HCT116 (cell line): ENCODE data around the gene GHR. TPM values are rescaled to one million over a fixed set of nuclear protein-coding genes. Genes with fewer than 3 reads are reported as not detected.

Source experiments
- ATAC-seq: fragments of 200-7000 bp; cut with Tn5 transposase; 2 replicates; pipeline ENCODE4 v1.9.1; 2020; ENCODE audit warnings: mild to moderate bottlenecking, moderate library complexity
- BruUV-seq: library from RNA; stranded (reverse); fragments of 400-500 nt; replicated peaks from 2 replicates; lab custom pipeline; 2021; lab: Mats Ljungman, UMichigan
- CTCF ChIA-PET: fragments of 300-600 bp; sonication (Branson Sonifier 250); formaldehyde crosslinking; loops from one replicate; lab custom pipeline; 2021; ENCODE audit warnings: antibody characterized with exemption; lab: Charles Lee
- POLR2A ChIA-PET: fragments of 300-600, 350-600 bp; sonication (Branson Sonifier 250); formaldehyde crosslinking; loops from one replicate; lab custom pipeline; 2021; ENCODE audit warnings: antibody characterized with exemption; lab: Charles Lee
- RAD21 ChIA-PET, 2 experiments: fragments of 300-600 bp; sonication (Branson Sonifier 250); formaldehyde crosslinking; loops; one replicate each; lab custom pipeline; 2023; ENCODE audit warnings: low total read pairs in 2 of 2; ENCODE audit not compliant: uncharacterized antibody in 2 of 2, unreplicated experiment in 2 of 2, low non-redundant PET in 1 of 2; lab: Charles Lee
- DNase-seq: peaks from one replicate; pipeline ENCODE4 v3.0.0-alpha.2; 2010; ENCODE audit warnings: low read depth, low spot score
- H2AFZ ChIP-seq: fragments of 200-600 bp; shearing (Covaris generic), sonication (generic); 2 replicates; pipeline ENCODE4 v1.6.1; 2017; ENCODE audit warnings: low read depth, mixed run types, mixed read lengths, antibody characterized with exemption, low read length; ENCODE audit not compliant: poor library complexity, severe bottlenecking
- H3K27ac ChIP-seq: 2 replicates; pipeline ENCODE4 v1.5.1; 2012; ENCODE audit warnings: low read depth, low read length
- H3K27me3 ChIP-seq: fragments of 200-600 bp; sonication (generic); 2 replicates; pipeline ENCODE4 v1.6.1; 2016; ENCODE audit warnings: mixed run types, low read length, mixed read lengths; ENCODE audit not compliant: insufficient read depth
- H3K36me3 ChIP-seq, 2 experiments: fragments of 200-500 bp in 1 of 2; fragments of 200-600 bp in 1 of 2; sonication (Bioruptor generic) in 1 of 2; sonication (generic) in 1 of 2; 2 replicates each; pipeline versions ENCODE4 v1.5.1 to v1.6.1; 2014 to 2016; ENCODE audit warnings: low read length in 2 of 2, inconsistent platforms in 1 of 2, mixed read lengths in 1 of 2, mixed run types in 1 of 2; ENCODE audit not compliant: insufficient read depth in 2 of 2, control insufficient read depth in 1 of 2
- H3K4me1 ChIP-seq, 2 experiments: fragments of 200-600 bp in 1 of 2; sonication (generic) in 1 of 2; 2 replicates each; pipeline versions ENCODE4 v1.5.1 to v1.6.1; 2012 to 2017; ENCODE audit warnings: low read length in 2 of 2, inconsistent platforms in 1 of 2, mild to moderate bottlenecking in 1 of 2, mixed read lengths in 1 of 2, mixed run types in 1 of 2, moderate library complexity in 1 of 2; ENCODE audit not compliant: insufficient read depth in 2 of 2, control insufficient read depth in 1 of 2
- H3K4me2 ChIP-seq: fragments of 200-600 bp; sonication (generic); 2 replicates; pipeline ENCODE4 v1.6.1; 2017; ENCODE audit warnings: mixed run types, low read length, mixed read lengths
- H3K4me3 ChIP-seq, 2 experiments: fragments of 200-600 bp in 1 of 2; sonication (generic) in 1 of 2; replicated peaks in 1 of 2; 2 replicates each; pipeline ENCODE4 v1.5.1; 2011 to 2016; ENCODE audit warnings: low read length in 2 of 2, control low read depth in 1 of 2, low read depth in 1 of 2, mild to moderate bottlenecking in 1 of 2, mixed read lengths in 1 of 2, mixed run types in 1 of 2
- H3K79me2 ChIP-seq: fragments of 200-600 bp; sonication (generic); 2 replicates; pipeline ENCODE4 v1.6.1; 2017; ENCODE audit warnings: mild to moderate bottlenecking, mixed run types, low read length, moderate library complexity, mixed read lengths; ENCODE audit not compliant: insufficient read depth
- H3K9ac ChIP-seq: fragments of 200-600 bp; sonication (generic); 2 replicates; pipeline ENCODE4 v1.6.1; 2016; ENCODE audit warnings: low read length, mixed read lengths
- H3K9me2 ChIP-seq: fragments of 200-600 bp; sonication (generic), shearing (Covaris generic); 2 replicates; pipeline ENCODE4 v1.6.1; 2017; ENCODE audit warnings: mixed run types, mild to moderate bottlenecking, moderate library complexity; ENCODE audit not compliant: insufficient read depth
- H3K9me3 ChIP-seq, 2 experiments: fragments of 200-500 bp in 1 of 2; fragments of 200-600 bp in 1 of 2; sonication (Bioruptor generic) in 1 of 2; sonication (generic) in 1 of 2; 2 replicates each; pipeline ENCODE4 v1.6.1; 2014 to 2017; ENCODE audit warnings: low read length in 2 of 2, mixed read lengths in 2 of 2, inconsistent platforms in 1 of 2, low read depth in 1 of 2, mild to moderate bottlenecking in 1 of 2, mixed run types in 1 of 2, moderate library complexity in 1 of 2; ENCODE audit not compliant: control insufficient read depth in 1 of 2, insufficient read depth in 1 of 2
- H4K20me1 ChIP-seq: fragments of 200-600 bp; sonication (generic), shearing (Covaris generic); 2 replicates; pipeline ENCODE4 v1.6.1; 2017; ENCODE audit warnings: mixed run types, mild to moderate bottlenecking, moderate library complexity; ENCODE audit not compliant: insufficient read depth
- ATF3 ChIP-seq: IDR thresholded peaks from 2 replicates; pipeline ENCODE4 v1.6.1; 2012
- CBX3 ChIP-seq: IDR thresholded peaks from 2 replicates; pipeline ENCODE4 v1.6.1; 2012; ENCODE audit warnings: low read depth
- CEBPB ChIP-seq: IDR thresholded peaks from 2 replicates; pipeline ENCODE4 v1.6.1; 2012; ENCODE audit warnings: low read depth
- CTCF ChIP-seq, 3 experiments: fragments of 200-600 bp in 1 of 3; sonication (generic) in 1 of 3; IDR thresholded peaks in 2 of 3; conservative IDR thresholded peaks in 1 of 3; 2 replicates each; pipeline ENCODE4 v1.5.1; 2012 to 2017; ENCODE audit warnings: low read depth in 2 of 3, low read length in 2 of 3, antibody characterized with exemption in 1 of 3, borderline replicate concordance in 1 of 3, control low read depth in 1 of 3, mild to moderate bottlenecking in 1 of 3, mixed read lengths in 1 of 3, mixed run types in 1 of 3, moderate library complexity in 1 of 3; ENCODE audit not compliant: insufficient read depth in 1 of 3
- EZH2 ChIP-seq: fragments of 200-600 bp; sonication (generic); IDR thresholded peaks from 2 replicates; pipeline ENCODE4 v1.6.1; 2017; ENCODE audit warnings: antibody characterized with exemption, mixed run types
- EZH2phosphoT487 ChIP-seq: fragments of 200-600 bp; IDR thresholded peaks from 2 replicates; pipeline ENCODE4 v1.6.1; 2018; ENCODE audit warnings: antibody characterized with exemption, borderline replicate concordance
- FOSL1 ChIP-seq: IDR thresholded peaks from 2 replicates; pipeline ENCODE4 v1.6.1; 2012; ENCODE audit warnings: low read depth
- JUND ChIP-seq: IDR thresholded peaks from 2 replicates; pipeline ENCODE4 v1.6.1; 2012
- POLR2A ChIP-seq: IDR thresholded peaks from 2 replicates; pipeline ENCODE4 v1.7.0; 2011; ENCODE audit warnings: borderline replicate concordance; ENCODE audit not compliant: insufficient read depth, insufficient read length; ENCODE audit errors: extremely low read depth
- POLR2AphosphoS5 ChIP-seq: IDR thresholded peaks from 2 replicates; pipeline ENCODE4 v1.6.1; 2011; ENCODE audit warnings: mild to moderate bottlenecking, low read depth, low read length, moderate library complexity
- SIN3A ChIP-seq: IDR thresholded peaks from 2 replicates; pipeline ENCODE4 v1.6.1; 2012; ENCODE audit warnings: low read depth
- SP1 ChIP-seq: IDR thresholded peaks from 2 replicates; pipeline ENCODE4 v1.6.1; 2012; ENCODE audit warnings: low read depth
- SRF ChIP-seq: IDR thresholded peaks from 2 replicates; pipeline ENCODE4 v1.6.1; 2012; ENCODE audit warnings: low read depth
- TCF7L2 ChIP-seq: IDR thresholded peaks from 2 replicates; pipeline ENCODE4 v1.7.0; 2011; ENCODE audit warnings: borderline replicate concordance, inconsistent platforms; ENCODE audit not compliant: insufficient read depth, insufficient read length; ENCODE audit errors: extremely low read depth
- YY1 ChIP-seq: IDR thresholded peaks from 2 replicates; pipeline ENCODE4 v1.6.1; 2011; ENCODE audit warnings: low read length, low read depth, moderate library complexity, mild to moderate bottlenecking; ENCODE audit not compliant: insufficient replicate concordance; ENCODE audit errors: extremely low read depth
- ZFX ChIP-seq: fragments of 450-650 bp; IDR thresholded peaks from 2 replicates; pipeline ENCODE4 v1.6.1; 2017
- intact Hi-C: fragments of 100-400 bp; cut with micrococcal nuclease; formaldehyde crosslinking; loops from 2 replicates; pipeline ENCODE4 v1.10.0; 2022
- total RNA-seq: library from RNA; stranded (reverse); gene quantifications from one replicate; pipeline ENCODE4 v1.2.1, GENCODE V29; 2021; ENCODE audit not compliant: unreplicated experiment
- TF ChIP-seq, protein P1 (sequence below): IDR thresholded peaks from 2 replicates; pipeline ENCODE4 v1.6.1; 2012; ENCODE audit warnings: low read depth
- TF ChIP-seq, protein P2 (sequence below): IDR thresholded peaks from 2 replicates; pipeline ENCODE4 v1.6.1; 2011; ENCODE audit warnings: mild to moderate bottlenecking, low read length, moderate library complexity; ENCODE audit not compliant: insufficient replicate concordance; ENCODE audit errors: extremely low read depth
- TF ChIP-seq, protein P3 (sequence below): IDR thresholded peaks from 2 replicates; pipeline ENCODE4 v1.6.1; 2012

GHR gene
- total RNA-seq, 1 experiment from 2014 or later = not detected

- TF ChIP-seq CBX3 (no peak), EZH2phosphoT487 (no peak), TCF7L2 (no peak), SIN3A (no peak)
- TF ChIP-seq, protein P1, sequence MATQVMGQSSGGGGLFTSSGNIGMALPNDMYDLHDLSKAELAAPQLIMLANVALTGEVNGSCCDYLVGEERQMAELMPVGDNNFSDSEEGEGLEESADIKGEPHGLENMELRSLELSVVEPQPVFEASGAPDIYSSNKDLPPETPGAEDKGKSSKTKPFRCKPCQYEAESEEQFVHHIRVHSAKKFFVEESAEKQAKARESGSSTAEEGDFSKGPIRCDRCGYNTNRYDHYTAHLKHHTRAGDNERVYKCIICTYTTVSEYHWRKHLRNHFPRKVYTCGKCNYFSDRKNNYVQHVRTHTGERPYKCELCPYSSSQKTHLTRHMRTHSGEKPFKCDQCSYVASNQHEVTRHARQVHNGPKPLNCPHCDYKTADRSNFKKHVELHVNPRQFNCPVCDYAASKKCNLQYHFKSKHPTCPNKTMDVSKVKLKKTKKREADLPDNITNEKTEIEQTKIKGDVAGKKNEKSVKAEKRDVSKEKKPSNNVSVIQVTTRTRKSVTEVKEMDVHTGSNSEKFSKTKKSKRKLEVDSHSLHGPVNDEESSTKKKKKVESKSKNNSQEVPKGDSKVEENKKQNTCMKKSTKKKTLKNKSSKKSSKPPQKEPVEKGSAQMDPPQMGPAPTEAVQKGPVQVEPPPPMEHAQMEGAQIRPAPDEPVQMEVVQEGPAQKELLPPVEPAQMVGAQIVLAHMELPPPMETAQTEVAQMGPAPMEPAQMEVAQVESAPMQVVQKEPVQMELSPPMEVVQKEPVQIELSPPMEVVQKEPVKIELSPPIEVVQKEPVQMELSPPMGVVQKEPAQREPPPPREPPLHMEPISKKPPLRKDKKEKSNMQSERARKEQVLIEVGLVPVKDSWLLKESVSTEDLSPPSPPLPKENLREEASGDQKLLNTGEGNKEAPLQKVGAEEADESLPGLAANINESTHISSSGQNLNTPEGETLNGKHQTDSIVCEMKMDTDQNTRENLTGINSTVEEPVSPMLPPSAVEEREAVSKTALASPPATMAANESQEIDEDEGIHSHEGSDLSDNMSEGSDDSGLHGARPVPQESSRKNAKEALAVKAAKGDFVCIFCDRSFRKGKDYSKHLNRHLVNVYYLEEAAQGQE = no peak
These were observed 243.6 kb downstream of the GHR start (continued) for GRCh38 chr5:42666869-42667268.

DNA sequence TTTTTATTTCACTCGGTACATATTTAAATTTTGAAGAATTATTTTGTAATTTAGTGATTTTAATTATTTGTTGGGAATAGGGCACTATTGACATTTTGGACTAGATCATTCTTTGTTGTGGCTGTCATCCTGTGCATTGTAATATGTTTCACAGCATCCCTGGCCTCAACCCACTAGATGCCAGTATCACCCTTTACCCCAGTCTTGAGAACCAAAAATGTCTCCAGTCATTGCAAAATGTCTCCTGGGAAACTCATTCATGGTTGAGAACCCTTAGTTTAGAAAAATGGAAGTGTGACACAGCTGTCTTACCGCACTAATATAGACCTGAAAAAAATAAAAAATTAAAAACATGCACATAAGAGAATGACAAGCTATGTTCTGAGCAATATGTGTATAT is 245.0 kb downstream of the GHR start:
- intact Hi-C loops = no loop called here
- H2AFZ ChIP-seq = no peak overlapping the region
- TF ChIP-seq SIN3A = no peak
- TF ChIP-seq EZH2phosphoT487 = no peak
- TF ChIP-seq, protein P2, sequence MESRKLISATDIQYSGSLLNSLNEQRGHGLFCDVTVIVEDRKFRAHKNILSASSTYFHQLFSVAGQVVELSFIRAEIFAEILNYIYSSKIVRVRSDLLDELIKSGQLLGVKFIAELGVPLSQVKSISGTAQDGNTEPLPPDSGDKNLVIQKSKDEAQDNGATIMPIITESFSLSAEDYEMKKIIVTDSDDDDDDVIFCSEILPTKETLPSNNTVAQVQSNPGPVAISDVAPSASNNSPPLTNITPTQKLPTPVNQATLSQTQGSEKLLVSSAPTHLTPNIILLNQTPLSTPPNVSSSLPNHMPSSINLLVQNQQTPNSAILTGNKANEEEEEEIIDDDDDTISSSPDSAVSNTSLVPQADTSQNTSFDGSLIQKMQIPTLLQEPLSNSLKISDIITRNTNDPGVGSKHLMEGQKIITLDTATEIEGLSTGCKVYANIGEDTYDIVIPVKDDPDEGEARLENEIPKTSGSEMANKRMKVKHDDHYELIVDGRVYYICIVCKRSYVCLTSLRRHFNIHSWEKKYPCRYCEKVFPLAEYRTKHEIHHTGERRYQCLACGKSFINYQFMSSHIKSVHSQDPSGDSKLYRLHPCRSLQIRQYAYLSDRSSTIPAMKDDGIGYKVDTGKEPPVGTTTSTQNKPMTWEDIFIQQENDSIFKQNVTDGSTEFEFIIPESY = no peak
- TF ChIP-seq SP1 = no peak
- no peak for TF ChIP-seq SRF
- TF ChIP-seq CTCF (IDR thresholded peaks at IDR 0.05 in 2 of 3, conservative IDR thresholded peaks at IDR 0.05 in 1 of 3; ENCODE audit: borderline replicate concordance in 1 of 3, insufficient read depth in 1 of 3, low read depth in 2 of 3, low read length in 2 of 3) = no peak
- no peak for TF ChIP-seq EZH2
- TF ChIP-seq TCF7L2 = no peak
- TF ChIP-seq, protein P3, sequence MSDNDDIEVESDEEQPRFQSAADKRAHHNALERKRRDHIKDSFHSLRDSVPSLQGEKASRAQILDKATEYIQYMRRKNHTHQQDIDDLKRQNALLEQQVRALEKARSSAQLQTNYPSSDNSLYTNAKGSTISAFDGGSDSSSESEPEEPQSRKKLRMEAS = no peak
- no peak for TF ChIP-seq POLR2A
- TF ChIP-seq JUND = no peak
- no peak for TF ChIP-seq CEBPB
- no peak for TF ChIP-seq CBX3
- no peak for TF ChIP-seq ATF3
- TF ChIP-seq FOSL1 = no peak
- no peak for TF ChIP-seq ZFX
- TF ChIP-seq POLR2AphosphoS5 = no peak
- no peak for TF ChIP-seq YY1

More for the DNA sequence above, 245.0 kb downstream of the GHR start:
- H3K4me1 ChIP-seq = no peaks in the 10 kb centered on the region
- H3K36me3 ChIP-seq = no peaks in the 10 kb centered on the region
- H3K27me3 ChIP-seq = no peaks in the 10 kb centered on the region
- no peak overlapping the region for H3K4me3 ChIP-seq
- POLR2A ChIA-PET = no interaction called here
- no peak overlapping the region for H3K9ac ChIP-seq
- CTCF ChIA-PET = interaction anchor here (1.0 kb wide), 1 partner anchor 12 kb away, joined by 3 read pairs; no protein-coding TSS in a partner anchor
- RAD21 ChIA-PET = no interaction called here
- H3K9me3 ChIP-seq = no peaks in the 10 kb centered on the region
- H4K20me1 ChIP-seq = no peaks in the 10 kb centered on the region
- H3K27ac ChIP-seq = no peak overlapping the region
- no peaks in the 10 kb centered on the region for H3K79me2 ChIP-seq
- H3K9me2 ChIP-seq = no peaks in the 10 kb centered on the region
- no peak for DNase-seq
- H3K4me2 ChIP-seq = no peak overlapping the region
- no peak for ATAC-seq
- no TSS peak for BruUV-seq
